HEK293T (cell line): ENCODE results near the gene TNIK.

Experiments used
- ARNT ChIP-seq: fragments of 450-650 bp; IDR thresholded peaks from 2 replicates; pipeline ENCODE4 v1.6.1; 2017; ENCODE audit warnings: mild to moderate bottlenecking
- BHLHE40 ChIP-seq: fragments of 450-650 bp; IDR thresholded peaks from 2 replicates; pipeline ENCODE4 v1.6.1; 2016; ENCODE audit warnings: mild to moderate bottlenecking, moderate library complexity, borderline replicate concordance
- FOXM1 ChIP-seq: fragments of 450-650 bp; IDR thresholded peaks from 2 replicates; pipeline ENCODE4 v1.6.1; 2017; ENCODE audit warnings: mild to moderate bottlenecking, borderline replicate concordance
- L3MBTL2 ChIP-seq: fragments of 450-650 bp; conservative IDR thresholded peaks from 2 replicates; pipeline ENCODE4 v1.6.1; 2016; ENCODE audit warnings: mild to moderate bottlenecking
- SP1 ChIP-seq: fragments of 450-650 bp; IDR thresholded peaks from 2 replicates; pipeline ENCODE4 v1.6.1; 2017

DNA sequence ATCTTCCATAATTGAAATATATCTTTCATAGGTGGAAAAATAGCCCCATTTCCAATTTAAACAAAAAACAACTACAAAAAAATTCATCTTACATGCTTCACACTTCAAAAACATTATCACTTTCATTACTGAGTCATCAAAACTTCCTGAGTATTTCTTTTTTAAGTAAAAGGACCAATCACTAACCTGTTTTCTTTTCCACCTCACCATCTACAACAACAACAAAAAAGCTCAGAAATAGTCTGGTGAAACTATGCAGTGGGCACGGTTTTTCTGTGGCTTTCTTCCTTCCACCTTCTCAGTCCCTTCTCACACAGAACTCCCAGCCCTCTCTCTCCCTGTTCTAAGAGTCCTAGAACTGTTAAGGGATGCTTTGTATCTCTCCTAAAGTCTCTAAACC, 20.3 kb upstream of the TNIK start:
- TF ChIP-seq L3MBTL2 = no peak
- TF ChIP-seq SP1 = no peak
- no peak for TF ChIP-seq ARNT
- no peak for TF ChIP-seq FOXM1
- TF ChIP-seq BHLHE40 = no peak
